ENCODE data around the gene KRTAP1-4. TPM values are rescaled to one million over a fixed set of nuclear protein-coding genes. Genes with fewer than 3 reads are reported as not detected.

KRTAP1-4 gene
- total RNA-seq, 2 donors from 2014 or later, result not detected

- Mint-ChIP-seq H3K4me3 (no peak overlapping the region), H3K27ac (no peak overlapping the region), H3K9me3 (no peaks in the 10 kb centered on the region), H3K4me1 (ENCODE audit: low read depth in 2 of 2) (no peaks in the 10 kb centered on the region), H3K27me3 (peaks cover 18 to 21% of the 10 kb centered on the region in 2 donors), H3K36me3 (no peaks in the 10 kb centered on the region)
- no peak for ATAC-seq
- DNase-seq (ENCODE audit: low spot score), result no peak
Observed at GRCh38 chr17:40981115-40981514, 48.9 kb downstream of the KRTAP1-4 start.

GRCh38 chr17:40980596-40980995 is 49.4 kb downstream of the KRTAP1-4 start:
- Mint-ChIP-seq H3K4me1 (ENCODE audit: low read depth in 2 of 2) (no peaks in the 10 kb centered on the region), H3K27ac (no peak overlapping the region), H3K4me3 (no peak overlapping the region), H3K27me3 (peaks cover 15 to 21% of the 10 kb centered on the region in 2 donors), H3K9me3 (no peaks in the 10 kb centered on the region), H3K36me3 (no peaks in the 10 kb centered on the region)
- ATAC-seq (no peak), DNase-seq (ENCODE audit: low spot score) (no peak)

DNA sequence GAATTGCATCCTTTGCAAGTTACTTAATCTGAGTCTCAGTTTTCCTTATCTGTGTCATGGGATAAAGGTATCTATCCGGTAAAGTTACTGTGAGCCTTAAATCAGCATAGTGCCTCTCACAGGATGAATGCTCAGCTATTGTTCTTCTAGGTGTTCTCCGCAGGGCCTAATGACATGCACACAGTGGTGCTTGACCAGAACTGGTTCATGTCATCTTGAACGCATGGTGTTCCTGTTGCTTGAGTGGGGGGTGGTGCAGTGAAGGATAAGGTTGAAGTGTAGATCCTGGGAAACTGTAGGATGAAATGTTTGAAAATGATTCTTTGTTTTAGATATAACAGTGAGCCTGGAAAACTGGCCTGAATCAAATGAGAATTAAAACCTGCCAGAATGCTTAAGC is 49.9 kb downstream of the KRTAP1-4 start:
- ATAC-seq, result no peak
- DNase-seq (ENCODE audit: low spot score), result no peak
- H3K27ac Mint-ChIP-seq, result no peak overlapping the region
- H3K9me3 Mint-ChIP-seq, result no peaks in the 10 kb centered on the region
- H3K27me3 Mint-ChIP-seq, result peaks cover 18 to 21% of the 10 kb centered on the region in 2 donors
- no peaks in the 10 kb centered on the region for H3K4me1 Mint-ChIP-seq (ENCODE audit: low read depth in 2 of 2)
- H3K36me3 Mint-ChIP-seq, result no peaks in the 10 kb centered on the region
- H3K4me3 Mint-ChIP-seq, result no peak overlapping the region

Other genes starting within 250 kb of the KRTAP1-4 start
- not detected for gene KRT27, start 247.6 kb downstream of the KRTAP1-4 start, total RNA-seq
- not detected for gene KRT28, start 230.2 kb downstream of the KRTAP1-4 start, total RNA-seq
- gene KRT10, start 207.6 kb downstream of the KRTAP1-4 start, total RNA-seq, result 10 to 100 TPM; 26.8 to 42.3 TPM
- gene KRT12, start 163.0 kb downstream of the KRTAP1-4 start, total RNA-seq, result not detected
- not detected for gene KRT20, start 145.0 kb downstream of the KRTAP1-4 start, total RNA-seq
- not detected for gene KRT23, start 92.5 kb downstream of the KRTAP1-4 start, total RNA-seq
- gene KRT39, start 63.2 kb downstream of the KRTAP1-4 start, total RNA-seq, result not detected
- gene KRT40, start 45.9 kb downstream of the KRTAP1-4 start, total RNA-seq, result not detected
- gene KRTAP3-3, start 36.0 kb downstream of the KRTAP1-4 start, total RNA-seq, result not detected
- gene KRTAP3-2, start 30.3 kb downstream of the KRTAP1-4 start, total RNA-seq, result not detected
- gene KRTAP3-1, start 21.1 kb downstream of the KRTAP1-4 start, total RNA-seq, result not detected
- gene KRTAP1-5, start 3.0 kb downstream of the KRTAP1-4 start, total RNA-seq, result not detected
- not detected for gene KRTAP1-3, start 4.7 kb upstream of the KRTAP1-4 start, total RNA-seq
- not detected for gene KRTAP1-1, start 11.3 kb upstream of the KRTAP1-4 start, total RNA-seq
- gene KRTAP2-1, start 17.1 kb upstream of the KRTAP1-4 start, total RNA-seq, result not detected
- not detected for gene KRTAP2-2, start 25.0 kb upstream of the KRTAP1-4 start, total RNA-seq
- gene KRTAP2-3, start 29.9 kb upstream of the KRTAP1-4 start, total RNA-seq, result not detected
- not detected for gene KRTAP2-4, start 35.7 kb upstream of the KRTAP1-4 start, total RNA-seq
- gene KRTAP4-7, start 54.0 kb upstream of the KRTAP1-4 start, total RNA-seq, result not detected
- not detected for gene KRTAP4-8, start 67.9 kb upstream of the KRTAP1-4 start, total RNA-seq
- gene KRTAP4-16, start 72.0 kb upstream of the KRTAP1-4 start, total RNA-seq, result not detected
- not detected for gene KRTAP4-9, start 75.2 kb upstream of the KRTAP1-4 start, total RNA-seq
- gene KRTAP4-11, start 88.2 kb upstream of the KRTAP1-4 start, total RNA-seq, result not detected
- not detected for gene KRTAP4-12, start 94.0 kb upstream of the KRTAP1-4 start, total RNA-seq
- gene KRTAP4-6, start 110.3 kb upstream of the KRTAP1-4 start, total RNA-seq, result not detected
- not detected for gene KRTAP4-5, start 119.6 kb upstream of the KRTAP1-4 start, total RNA-seq
- gene KRTAP4-4, start 130.6 kb upstream of the KRTAP1-4 start, total RNA-seq, result not detected
- gene KRTAP4-3, start 138.0 kb upstream of the KRTAP1-4 start, total RNA-seq, result not detected
- gene KRTAP4-2, start 148.0 kb upstream of the KRTAP1-4 start, total RNA-seq, result not detected
- not detected for gene KRTAP4-1, start 154.7 kb upstream of the KRTAP1-4 start, total RNA-seq
- gene KRTAP9-1, start 159.7 kb upstream of the KRTAP1-4 start, total RNA-seq, result not detected
- not detected for gene KRTAP9-2, start 196.5 kb upstream of the KRTAP1-4 start, total RNA-seq
- gene KRTAP9-3, start 202.3 kb upstream of the KRTAP1-4 start, total RNA-seq, result not detected
- not detected for gene KRTAP9-8, start 207.8 kb upstream of the KRTAP1-4 start, total RNA-seq
- not detected for gene KRTAP9-4, start 219.5 kb upstream of the KRTAP1-4 start, total RNA-seq
- not detected for gene KRTAP9-9, start 225.2 kb upstream of the KRTAP1-4 start, total RNA-seq
- not detected for gene KRTAP9-6, start 235.2 kb upstream of the KRTAP1-4 start, total RNA-seq
- gene KRTAP9-7, start 245.5 kb upstream of the KRTAP1-4 start, total RNA-seq, result not detected

Data from natural killer cell treated with Interleukin-12 subunit alpha and Interleukin-12 subunit beta and Interleukin-15 and Interleukin-18, amount 100 ng/mL, for 72 hours (primary cell).